ENCODE data around the gene SLA2.

SLA2 gene

GRCh38 chr20:36607586-36608387, 38.2 kb downstream of the SLA2 start:
- no peak for DNase-seq (ENCODE audit: low read depth)

GRCh38 chr20:36606158-36607066, 39.6 kb downstream of the SLA2 start:
- no peak for DNase-seq (ENCODE audit: low read depth)

- DNase-seq (ENCODE audit: low read depth) = peak; percentile 98
Observed at GRCh38 chr20:36605399-36606157, 40.4 kb downstream of the SLA2 start, which contains the start of gene RAB5IF. RAB5IF (plus strand) TSS chr20:36605779; CDS start chr20:36605952, 173 bp downstream.

GRCh38 chr20:36604952-36605398, 41.0 kb downstream of the SLA2 start:
- peak; percentile 26 for DNase-seq (ENCODE audit: low read depth)

- no peak for DNase-seq (ENCODE audit: low read depth)
Observed at GRCh38 chr20:36601540-36601939, 44.5 kb downstream of the SLA2 start.

- no peak for DNase-seq (ENCODE audit: low read depth)
Observed at GRCh38 chr20:36599912-36600345, 46.1 kb downstream of the SLA2 start.

GRCh38 chr20:36593347-36593929, 52.6 kb downstream of the SLA2 start:
- no peak for DNase-seq (ENCODE audit: low read depth)

- peak; percentile 25 for DNase-seq (ENCODE audit: low read depth)
Observed at GRCh38 chr20:36591854-36592641, 53.9 kb downstream of the SLA2 start.

GRCh38 chr20:36591281-36591680, 54.7 kb downstream of the SLA2 start:
- no peak for DNase-seq (ENCODE audit: low read depth)

GRCh38 chr20:36587388-36588070, 58.5 kb downstream of the SLA2 start:
- no peak for DNase-seq (ENCODE audit: low read depth)

- DNase-seq (ENCODE audit: low read depth) = no peak
Observed at GRCh38 chr20:36585410-36586125, 60.4 kb downstream of the SLA2 start.

- no peak for DNase-seq (ENCODE audit: low read depth)
Observed at GRCh38 chr20:36584018-36584481, 61.9 kb downstream of the SLA2 start.

GRCh38 chr20:36582821-36583220, 63.2 kb downstream of the SLA2 start:
- DNase-seq (ENCODE audit: low read depth) = no peak

- no peak for DNase-seq (ENCODE audit: low read depth)
Observed at GRCh38 chr20:36582322-36582721, 63.7 kb downstream of the SLA2 start.

GRCh38 chr20:36579996-36580545, 65.9 kb downstream of the SLA2 start:
- DNase-seq (ENCODE audit: low read depth) = no peak

- no peak for DNase-seq (ENCODE audit: low read depth)
Observed at GRCh38 chr20:36578356-36579041, 67.5 kb downstream of the SLA2 start.

GRCh38 chr20:36576081-36576445, 69.9 kb downstream of the SLA2 start:
- no peak for DNase-seq (ENCODE audit: low read depth)

GRCh38 chr20:36574366-36575135, 71.4 kb downstream of the SLA2 start:
- no peak for DNase-seq (ENCODE audit: low read depth)
